ENCODE results near the gene ROBO1. TPM values are rescaled to one million over a fixed set of nuclear protein-coding genes. Genes with fewer than 3 reads are reported as not detected.

Gene ROBO1
- total and polyA plus RNA-seq, 2 of the 13 experiments (the other 11 are each of a cell fraction or from before 2014, with no cell fraction given), result 52.2 to 71.0 TPM

- no peak for TF ChIP-seq ZNF142 (CRISPR knock-in tag; IDR thresholded peaks at IDR 0.05)
Measured at GRCh38 chr3:78924711-78925110, 843.1 kb downstream of the ROBO1 start (continued).

- in situ Hi-C loops (cut with HindIII; ENCODE audit: extremely low pct_ligation_motif_present, low pct_unique_long_range_greater_than_20kb) (no loop called here), intact Hi-C loops (cut with micrococcal nuclease; ENCODE audit: unreplicated experiment) (loop anchor here (2.0 to 5.0 kb wide), 3 partner anchors 47 to 87 kb away; no protein-coding TSS in a partner anchor)
- Histone ChIP-seq H3K79me2 (ENCODE audit: insufficient read depth, low read length) (peaks cover 63% of the 10 kb centered on the region), H3K27me3 (ENCODE audit: control insufficient read depth in 1 of 2, insufficient read depth in 2 of 2, low read length in 2 of 2) (no peaks in the 10 kb centered on the region), H3K4me1 (ENCODE audit: insufficient read depth, low read length) (peaks cover 40% of the 10 kb centered on the region), H2AFZ (ENCODE audit: low read length) (no peak overlapping the region), H3K27ac (ENCODE audit: extremely low read length, insufficient read depth, low read length) (peak overlapping the region; percentile 65), H3K4me3 (replicated peaks in 1 of 3; ENCODE audit: insufficient read depth in 1 of 3, low read depth in 2 of 3, low read length in 3 of 3) (no peak overlapping the region), H3K9ac (ENCODE audit: insufficient read depth, low read depth, low read length) (peak overlapping the region; percentile 58; the same call in 1 of the 2 replicates), H3K36me3 (replicated peaks in 1 of 2; ENCODE audit: control insufficient read depth in 1 of 2, insufficient read depth in 2 of 2, low read length in 2 of 2) (no peaks in the 10 kb centered on the region), H3K9me3 (ENCODE audit: low read length) (no peaks in the 10 kb centered on the region), H4K20me1 (ENCODE audit: insufficient read depth, low read length) (no peaks in the 10 kb centered on the region), H3K4me2 (ENCODE audit: low read depth, low read length) (peak overlapping the region; percentile 55)
- POLR2A ChIA-PET, result interaction anchor here (0.6 to 1.7 kb wide), 15 partner anchors 11 to 100 kb away, joined by 3 to 10 read pairs (median 4); no protein-coding TSS in a partner anchor
- TSS peak; percentile 95 for BruUV-seq (replicated peaks)
- ATAC-seq (peak; percentile 96), FAIRE-seq (peak; percentile 8), DNase-seq (ENCODE audit: low spot score) (peak; percentile 73)
- CTCF ChIA-PET (ENCODE audit: low intra/inter-chr PET ratio, low total read pairs), result interaction anchor here (1.0 kb wide), 1 partner anchor 80 kb away, joined by 3 read pairs; no protein-coding TSS in a partner anchor
- WGBS (ENCODE audit: low lambda C conversion rate), result 41% methylated on average over 5 of the region's 5 CpGs
- TF ChIP-seq JUNB (CRISPR knock-in tag; IDR thresholded peaks at IDR 0.05; ENCODE audit: borderline replicate concordance) (no peak), THAP11 (CRISPR knock-in tag; IDR thresholded peaks at IDR 0.05) (peak; percentile 11; the same call in 1 of the 2 replicates), KLF13 (CRISPR knock-in tag; IDR thresholded peaks at IDR 0.05) (no peak), ELK4 (CRISPR knock-in tag; IDR thresholded peaks at IDR 0.05; ENCODE audit: borderline replicate concordance) (no peak), CEBPG (CRISPR knock-in tag; IDR thresholded peaks at IDR 0.05) (peak; percentile 73), ZNF567 (CRISPR knock-in tag; IDR thresholded peaks at IDR 0.05; ENCODE audit: borderline replicate concordance) (no peak), ASH2L (IDR thresholded peaks at IDR 0.05; ENCODE audit: insufficient read length, low read depth, low read length) (peak; percentile 37), ZBED4 (CRISPR knock-in tag; IDR thresholded peaks at IDR 0.05; ENCODE audit: borderline replicate concordance) (no peak), POLR2AphosphoS5 (IDR thresholded peaks at IDR 0.05; ENCODE audit: low read depth, low read length) (no peak)
Measured at GRCh38 chr3:78919021-78919755, 848.6 kb downstream of the ROBO1 start.
